Measurements from ENCODE around the gene NPDC1.

NPDC1 gene

GRCh38 chr9:137086531-137087408 lies 40.8 kb upstream of the NPDC1 start, which contains the start of gene MAN1B1:
TSS of gene MAN1B1 (plus strand) at chr9:137086985. CDS start at chr9:137087000, 15 bp downstream.
- H3K9ac ChIP-seq: peak within 1 kb of the TSS; percentile 95
- peak within 1 kb of the TSS; percentile 97 for H3K4me2 ChIP-seq
- no peaks in the 10 kb centered on the region for H3K79me2 ChIP-seq (ENCODE audit: insufficient read depth, low read depth)
- peak within 1 kb of the TSS; percentile 81 for H3K27ac ChIP-seq
- no peaks in the 10 kb centered on the region for H4K20me1 ChIP-seq (ENCODE audit: insufficient read depth)
- H3K4me1 ChIP-seq (ENCODE audit: low read depth, poor library complexity, severe bottlenecking): peaks cover 17% of the 10 kb centered on the region
- H3K27me3 ChIP-seq (ENCODE audit: insufficient read depth, low read depth): no peaks in the 10 kb centered on the region
- H2AFZ ChIP-seq (ENCODE audit: low read depth): peak within 1 kb of the TSS; percentile 92
- no peak for TF ChIP-seq CTCF (conservative IDR thresholded peaks at IDR 0.05; ENCODE audit: low read depth, low read length)
- no peak within 1 kb of the TSS for H3K4me3 ChIP-seq (IDR thresholded peaks at IDR 0.05; ENCODE audit: insufficient read depth, low read depth, low read length)
- H3K36me3 ChIP-seq (ENCODE audit: insufficient read depth): no peaks in the 10 kb centered on the region

GRCh38 chr9:137085920-137086530 lies 40.0 kb upstream of the NPDC1 start:
- Histone ChIP-seq H4K20me1 (ENCODE audit: insufficient read depth) (no peaks in the 10 kb centered on the region), H3K27ac (peak overlapping the region; percentile 81)

DNA sequence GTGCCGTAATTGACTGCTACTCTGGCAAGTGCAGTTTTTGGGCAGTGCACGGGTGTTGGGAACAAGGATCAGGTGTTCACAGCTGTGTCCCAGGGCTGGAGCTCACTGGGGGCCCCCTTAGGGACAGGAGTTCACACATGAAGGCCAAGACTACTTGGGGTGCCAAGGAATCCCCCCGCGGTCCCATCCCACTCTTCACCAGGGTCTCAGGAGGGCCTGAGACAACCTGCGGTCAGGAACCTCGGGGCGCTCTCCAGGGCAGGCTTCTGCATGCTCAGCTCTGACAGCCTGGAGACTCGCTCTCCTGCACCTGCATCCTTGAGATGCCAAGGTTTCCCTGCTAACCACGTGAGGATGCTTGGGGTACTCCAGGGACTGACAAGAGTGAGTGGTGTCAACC lies 38.5 kb upstream of the NPDC1 start:
- no peak for TF ChIP-seq CTCF (conservative IDR thresholded peaks at IDR 0.05; ENCODE audit: low read depth, low read length)
- no peaks in the 10 kb centered on the region; the same call in 1 of the 2 replicates for H3K27me3 ChIP-seq (ENCODE audit: insufficient read depth, low read depth)
- H3K27ac ChIP-seq: no peak overlapping the region
- H4K20me1 ChIP-seq (ENCODE audit: insufficient read depth): no peaks in the 10 kb centered on the region
- H3K4me1 ChIP-seq (ENCODE audit: low read depth, poor library complexity, severe bottlenecking): peaks cover 17% of the 10 kb centered on the region
- H3K79me2 ChIP-seq (ENCODE audit: insufficient read depth, low read depth): no peaks in the 10 kb centered on the region
- no peak overlapping the region for H3K4me2 ChIP-seq
- H3K4me3 ChIP-seq (IDR thresholded peaks at IDR 0.05; ENCODE audit: insufficient read depth, low read depth, low read length): no peak overlapping the region
- H2AFZ ChIP-seq (ENCODE audit: low read depth): no peak overlapping the region
- no peak overlapping the region for H3K9ac ChIP-seq
- no peaks in the 10 kb centered on the region for H3K36me3 ChIP-seq (ENCODE audit: insufficient read depth)

More at GRCh38 chr9:137085920-137086530, 40.0 kb upstream of the NPDC1 start:
- Histone ChIP-seq H3K79me2 (ENCODE audit: insufficient read depth, low read depth) (no peaks in the 10 kb centered on the region), H3K4me3 (IDR thresholded peaks at IDR 0.05; ENCODE audit: insufficient read depth, low read depth, low read length) (no peak overlapping the region), H3K27me3 (ENCODE audit: insufficient read depth, low read depth) (no peaks in the 10 kb centered on the region), H3K36me3 (ENCODE audit: insufficient read depth) (no peaks in the 10 kb centered on the region), H3K4me1 (ENCODE audit: low read depth, poor library complexity, severe bottlenecking) (peaks cover 17% of the 10 kb centered on the region), H3K9ac (peak overlapping the region; percentile 95), H3K4me2 (peak overlapping the region; percentile 92), H2AFZ (ENCODE audit: low read depth) (peak overlapping the region; percentile 83)
- TF ChIP-seq CTCF (conservative IDR thresholded peaks at IDR 0.05; ENCODE audit: low read depth, low read length): no peak

DNA sequence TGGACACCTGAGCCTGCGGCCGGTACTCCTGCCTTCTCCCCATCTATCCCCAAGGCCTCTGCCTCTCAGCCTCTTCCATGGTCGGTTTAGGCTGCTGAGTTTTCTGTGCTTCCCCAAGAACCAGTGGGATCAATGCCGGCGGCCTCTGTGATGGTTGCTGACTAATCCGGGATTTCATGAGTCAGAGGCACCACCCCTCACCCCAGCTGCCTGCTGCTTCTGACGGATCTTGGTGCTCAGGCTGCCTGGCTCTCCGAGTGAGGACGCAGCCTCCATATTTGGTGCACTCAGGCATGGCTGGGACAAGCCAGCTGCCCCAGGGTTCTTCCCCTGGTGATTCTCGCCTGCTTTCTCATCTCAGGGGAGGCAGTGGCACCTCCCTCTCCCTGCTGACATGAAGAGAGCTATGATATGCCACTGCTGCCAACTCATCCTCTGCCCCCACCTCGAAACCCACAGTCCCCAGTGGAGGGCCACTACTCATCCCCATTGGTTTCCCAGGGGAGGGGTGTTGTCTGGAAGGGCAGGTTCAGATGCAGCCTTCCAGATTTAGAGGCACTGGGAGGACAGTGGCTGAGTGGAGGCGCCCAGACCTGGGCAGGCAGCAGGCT lies 37.5 kb upstream of the NPDC1 start:
- H3K9ac ChIP-seq: no peak overlapping the region
- no peaks in the 10 kb centered on the region; the same call in 1 of the 2 replicates for H3K27me3 ChIP-seq (ENCODE audit: insufficient read depth, low read depth)
- no peak for TF ChIP-seq CTCF (conservative IDR thresholded peaks at IDR 0.05; ENCODE audit: low read depth, low read length)
- no peak overlapping the region for H3K4me3 ChIP-seq (IDR thresholded peaks at IDR 0.05; ENCODE audit: insufficient read depth, low read depth, low read length)
- no peaks in the 10 kb centered on the region for H3K36me3 ChIP-seq (ENCODE audit: insufficient read depth)
- peaks cover 17% of the 10 kb centered on the region for H3K4me1 ChIP-seq (ENCODE audit: low read depth, poor library complexity, severe bottlenecking)
- no peaks in the 10 kb centered on the region for H4K20me1 ChIP-seq (ENCODE audit: insufficient read depth)
- H3K79me2 ChIP-seq (ENCODE audit: insufficient read depth, low read depth): no peaks in the 10 kb centered on the region
- H2AFZ ChIP-seq (ENCODE audit: low read depth): no peak overlapping the region
- no peak overlapping the region for H3K4me2 ChIP-seq
- H3K27ac ChIP-seq: no peak overlapping the region
